GM18861 (cell line): ENCODE results near the gene MCRS1.

ENCODE experiments used
- ATAC-seq: cut with Tn5 transposase; IDR thresholded peaks from one replicate; pipeline ENCODE4 v1.9.1; 2021; ENCODE audit not compliant: unreplicated experiment

The MCRS1 gene

DNA sequence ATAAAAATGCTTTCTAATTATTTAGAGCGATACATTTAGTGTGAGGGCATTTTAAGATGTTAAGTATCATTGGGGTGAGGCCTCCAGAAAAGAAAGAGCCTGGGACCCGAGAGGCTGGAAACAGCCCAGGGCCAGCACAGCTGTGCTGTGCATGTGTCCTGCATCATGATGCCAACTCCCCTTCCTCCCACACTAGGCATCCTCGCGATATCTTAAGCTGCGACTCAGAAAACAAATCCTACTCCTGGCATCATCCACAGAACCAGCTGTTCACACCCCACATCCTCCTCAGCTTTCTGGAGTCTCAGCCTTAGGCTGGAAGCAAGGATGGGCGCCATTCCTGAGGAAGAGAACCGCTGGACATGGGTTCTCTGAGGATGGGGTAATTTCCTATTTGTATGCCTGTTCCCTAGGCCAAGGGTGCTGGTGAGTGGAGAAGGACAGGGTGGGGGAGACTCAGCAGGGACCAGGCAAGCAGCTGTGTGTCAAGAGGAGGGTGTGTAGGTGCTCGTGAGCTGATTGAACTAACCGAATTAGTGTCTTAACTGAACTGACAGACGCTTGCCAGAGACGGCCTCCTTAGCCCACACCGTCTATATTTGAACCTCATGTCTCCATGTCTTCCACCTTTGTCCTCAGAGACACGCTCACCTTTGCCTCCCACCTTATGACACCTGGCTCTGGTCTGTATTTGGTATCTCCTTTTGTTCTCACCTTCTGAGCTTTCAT lies 15.6 kb upstream of the MCRS1 start:
- ATAC-seq = no peak

DNA sequence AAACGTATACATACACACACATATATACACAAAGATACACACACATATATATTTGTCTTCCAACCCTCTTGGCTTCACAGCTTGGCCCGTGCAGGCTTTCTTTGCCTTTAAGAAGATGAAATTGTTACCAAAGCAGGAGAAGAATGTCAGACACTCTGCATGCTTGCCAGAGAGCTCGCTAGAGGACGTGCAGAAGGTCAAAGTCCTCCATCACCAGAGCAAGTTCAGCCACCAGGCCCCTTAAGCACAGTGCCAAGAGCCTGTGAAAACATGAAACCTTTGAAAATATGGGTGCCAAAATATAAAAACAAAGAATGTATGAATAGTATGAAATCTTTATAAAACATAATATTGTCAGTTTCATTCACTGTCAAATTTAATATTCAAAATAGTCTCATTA lies 14.9 kb upstream of the MCRS1 start:
- no peak for ATAC-seq

DNA sequence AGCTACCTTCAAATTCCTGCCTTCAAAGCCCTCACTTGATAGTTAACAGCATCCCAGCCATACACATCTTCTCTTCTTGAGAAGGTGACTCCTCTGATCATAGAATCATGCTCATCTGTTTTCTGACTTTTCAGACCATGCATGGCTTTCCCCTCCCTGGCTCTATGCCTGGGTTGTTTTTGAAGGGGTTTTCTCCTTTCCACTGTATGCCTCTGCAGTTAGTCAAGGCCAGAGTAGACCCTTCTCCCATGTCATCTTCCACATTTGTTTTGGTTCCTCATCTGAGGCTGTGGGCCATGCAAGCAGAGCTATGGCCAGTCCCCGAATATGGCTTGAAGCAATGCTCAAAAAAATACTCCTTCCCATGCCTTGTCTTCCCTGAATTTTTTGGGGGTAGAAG lies 14.3 kb upstream of the MCRS1 start:
- ATAC-seq = no peak

DNA sequence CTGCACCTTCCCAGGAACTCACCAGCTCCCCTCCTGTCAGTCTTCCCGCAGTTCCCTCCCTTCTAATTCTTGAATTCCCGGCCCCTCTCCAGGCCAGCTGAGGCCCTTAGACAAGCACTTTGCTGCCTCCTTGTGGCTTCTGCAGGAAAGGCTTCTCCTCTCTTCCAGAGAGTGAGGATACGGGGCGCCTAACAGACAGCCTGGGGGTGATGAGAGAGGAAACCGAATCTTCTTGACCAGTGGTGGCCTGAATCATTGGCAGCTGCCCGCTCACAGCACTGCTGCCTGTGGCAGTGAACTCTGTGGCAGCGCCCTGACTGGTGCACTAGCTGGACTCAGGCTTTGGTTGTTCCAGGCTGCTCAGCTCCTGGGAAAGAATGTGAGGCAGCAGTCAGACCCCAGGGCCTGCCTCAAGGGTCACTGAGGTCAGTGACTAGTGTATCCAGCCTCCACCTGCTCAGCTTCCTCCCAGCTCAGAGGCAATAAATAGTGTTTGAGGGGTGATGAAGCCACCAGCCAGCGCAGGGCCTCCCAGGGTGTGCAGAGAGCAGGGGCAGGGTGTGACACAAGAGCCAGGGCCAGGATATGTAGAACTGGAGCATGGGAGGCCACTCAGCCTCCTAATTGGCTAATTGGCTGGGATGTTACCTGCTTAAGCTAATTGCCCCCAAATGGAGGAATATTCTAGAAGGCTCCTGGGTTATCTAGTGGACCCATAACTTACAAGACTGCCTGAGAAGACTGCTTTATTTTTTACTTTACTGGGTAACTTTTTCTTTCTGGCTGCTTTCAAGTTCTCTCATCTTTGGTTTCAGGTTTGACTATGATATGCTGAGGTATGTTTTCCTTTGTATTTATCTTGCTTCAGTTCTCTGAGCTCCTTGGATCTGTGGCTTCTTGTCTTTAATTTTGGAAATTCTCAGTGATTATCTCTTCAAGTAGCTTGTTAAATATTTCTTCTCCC lies 12.9 kb upstream of the MCRS1 start:
- ATAC-seq = no peak

DNA sequence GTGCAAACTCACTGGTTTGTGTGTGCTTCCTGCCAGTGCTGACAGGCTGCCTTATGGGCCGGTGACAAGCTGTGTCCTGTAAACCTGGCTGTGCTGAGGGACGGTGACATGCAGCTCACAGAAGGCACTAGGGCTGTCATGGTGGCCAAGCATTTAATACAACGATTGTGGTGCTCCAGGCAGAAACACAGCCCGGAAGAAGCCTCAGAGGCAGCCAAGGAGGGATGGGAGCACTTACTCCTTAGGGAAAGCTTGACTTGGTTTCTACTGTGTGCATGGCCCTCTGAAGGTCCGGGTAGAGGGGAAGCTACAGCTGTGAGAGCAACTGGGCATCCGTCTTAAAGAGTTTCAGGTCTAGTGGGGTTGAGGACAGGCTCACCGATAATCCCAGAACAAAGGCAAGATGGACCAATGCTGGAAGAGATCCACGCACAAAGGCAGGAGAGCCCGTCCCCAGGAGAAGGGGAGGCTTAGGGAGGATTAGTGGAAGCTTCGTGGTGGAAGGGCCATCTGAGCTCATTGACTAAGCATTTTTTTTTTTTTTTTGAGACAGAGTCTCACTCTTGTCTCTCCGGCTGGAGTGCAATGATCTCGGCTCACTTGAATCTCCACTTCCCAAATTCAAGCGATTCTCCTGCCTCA lies 10.7 kb upstream of the MCRS1 start:
- ATAC-seq = no peak

DNA sequence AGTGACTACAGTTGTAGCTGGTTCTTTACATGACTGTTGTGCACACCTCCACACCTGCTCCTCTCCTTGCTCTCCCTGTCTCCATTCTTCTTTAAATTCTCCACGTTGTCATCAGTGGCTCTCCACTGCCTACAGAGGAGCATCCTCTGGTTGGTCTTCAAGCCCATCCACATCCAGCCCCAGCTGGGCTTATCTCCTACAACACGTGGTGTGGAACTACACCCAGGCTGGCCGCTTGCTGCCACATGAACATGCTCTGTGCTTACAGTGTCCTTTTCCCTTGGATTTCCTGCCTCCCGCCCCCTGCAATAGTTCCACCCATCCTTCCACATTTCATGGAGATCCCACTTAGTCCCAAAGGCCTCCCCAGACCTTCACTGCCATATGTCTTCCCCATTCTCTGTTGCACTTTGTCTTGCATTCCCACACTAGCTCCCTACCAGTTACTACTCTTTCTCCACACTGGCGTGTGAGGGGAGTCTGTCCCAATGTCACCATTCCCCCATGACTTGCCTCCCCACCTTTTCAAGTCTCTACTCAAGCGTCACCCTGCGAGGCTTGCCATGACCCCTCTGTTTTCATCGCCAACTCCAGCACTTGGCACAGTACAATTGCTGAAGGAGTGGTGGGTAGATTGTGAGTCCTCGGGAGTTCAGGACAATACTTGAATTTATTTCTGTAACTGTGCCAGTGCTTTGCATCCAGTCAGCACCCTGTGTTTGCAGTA lies 9.8 kb upstream of the MCRS1 start:
- ATAC-seq = no peak

DNA sequence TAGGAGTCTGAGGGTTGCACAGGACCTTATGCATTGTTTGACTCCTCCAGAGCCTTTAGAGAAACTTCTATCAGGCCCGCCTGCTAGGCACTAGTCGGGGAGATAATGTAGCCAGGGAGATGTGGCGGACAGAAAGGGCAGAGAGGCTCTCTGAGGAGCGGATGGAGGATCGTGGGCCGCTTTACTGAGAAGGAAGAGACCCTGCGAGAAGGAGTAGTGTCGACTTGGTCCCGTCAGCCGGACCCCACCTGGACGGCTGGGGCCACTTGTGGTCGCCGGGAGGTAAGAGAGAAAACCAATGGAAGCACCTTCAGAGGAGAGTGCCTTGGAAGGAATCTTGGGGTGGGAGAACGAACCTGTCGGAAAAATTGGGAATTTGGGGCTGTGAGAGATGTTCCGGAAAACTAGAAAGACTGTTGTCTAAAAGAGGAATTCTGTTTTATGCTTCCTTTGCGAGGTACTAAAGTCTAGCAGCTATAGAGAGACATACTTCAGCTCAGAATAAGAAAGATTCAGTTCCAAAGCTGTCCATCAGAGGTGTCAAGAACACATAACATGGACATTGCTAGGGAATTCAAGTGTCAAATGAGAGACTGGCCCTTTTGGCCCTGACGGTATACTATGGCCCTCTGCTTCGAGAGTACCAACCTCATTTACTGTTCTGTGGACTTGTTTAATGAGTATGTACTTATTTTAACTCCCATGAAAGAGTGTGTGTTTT lies 660 bp upstream of the MCRS1 start:
- no peak for ATAC-seq

DNA sequence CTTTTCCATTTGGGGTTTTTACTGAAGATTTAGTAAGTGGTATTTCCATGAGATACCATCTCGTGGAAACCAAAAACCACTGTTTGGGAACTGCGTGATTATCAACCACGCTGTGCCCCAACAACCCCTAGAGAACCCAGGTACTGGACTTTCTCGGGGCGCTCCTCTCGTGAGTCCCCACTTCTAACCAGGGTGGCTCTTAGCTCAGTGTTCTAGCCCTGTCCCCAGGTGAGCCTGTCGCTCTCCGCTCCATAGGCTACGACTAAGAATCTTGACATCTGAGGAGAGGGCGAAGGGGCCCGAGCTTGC lies 686 bp downstream of the MCRS1 start:
- ATAC-seq = no peak

DNA sequence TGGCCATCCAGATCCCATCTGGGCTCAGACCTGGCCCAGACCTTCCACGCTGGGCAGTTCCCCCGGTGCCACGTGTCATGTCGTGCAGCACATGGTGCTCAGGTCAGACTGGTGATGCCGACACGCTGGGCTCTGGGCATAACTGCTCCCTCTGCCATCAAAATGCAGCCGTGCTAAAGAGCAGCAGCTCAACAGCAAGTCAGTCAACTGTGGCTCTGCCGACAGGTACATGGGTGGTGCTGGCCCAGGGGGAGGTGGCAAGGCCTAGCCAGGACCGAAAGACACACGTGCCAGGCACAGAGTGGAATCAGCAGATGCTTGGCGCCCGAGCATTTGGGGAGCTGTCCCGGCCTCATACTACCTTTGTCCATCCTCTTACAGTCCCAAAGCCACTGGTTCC lies 1.6 kb downstream of the MCRS1 start:
- no peak for ATAC-seq

DNA sequence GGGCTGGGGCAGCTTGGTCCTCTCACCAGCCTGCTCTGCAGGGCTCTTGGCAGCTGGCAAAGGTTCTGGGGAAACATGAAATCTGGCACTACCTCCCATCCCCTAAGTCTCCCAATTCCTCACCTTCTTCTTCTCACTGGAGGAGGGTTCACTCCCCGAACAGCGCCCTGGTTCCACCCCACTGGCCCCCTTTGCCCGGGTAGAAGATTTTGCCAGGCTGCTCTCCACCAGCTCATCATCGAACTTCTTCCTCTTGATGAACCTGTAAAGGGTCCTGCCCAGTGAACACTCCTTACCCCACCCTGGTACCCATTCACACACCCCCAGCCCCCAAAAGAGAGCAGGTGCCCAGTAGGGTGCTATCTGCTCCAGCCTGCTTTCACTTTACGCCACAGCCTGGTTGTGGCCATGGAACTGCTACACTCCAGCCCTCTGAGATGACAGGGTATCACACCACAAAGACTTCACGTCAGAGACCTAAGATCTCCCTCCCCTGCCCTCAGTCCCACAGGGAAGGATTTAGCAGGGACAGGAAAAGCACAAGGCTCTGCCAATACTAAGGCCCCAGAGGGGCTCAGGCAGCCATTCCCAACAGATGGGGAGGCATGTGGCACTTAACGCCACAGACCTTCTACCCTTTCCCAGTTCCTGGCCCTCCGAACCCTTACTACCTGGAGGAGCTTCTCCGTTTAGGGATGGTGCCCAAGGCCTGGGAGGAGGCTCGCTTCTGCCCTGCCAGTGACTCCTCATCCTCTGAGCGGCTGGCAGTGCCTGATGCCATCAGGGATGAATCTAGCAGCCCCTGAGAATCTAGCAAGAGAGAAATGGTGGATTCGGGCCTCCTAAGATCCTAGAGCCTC lies 2.3 kb downstream of the MCRS1 start:
- no peak for ATAC-seq

DNA sequence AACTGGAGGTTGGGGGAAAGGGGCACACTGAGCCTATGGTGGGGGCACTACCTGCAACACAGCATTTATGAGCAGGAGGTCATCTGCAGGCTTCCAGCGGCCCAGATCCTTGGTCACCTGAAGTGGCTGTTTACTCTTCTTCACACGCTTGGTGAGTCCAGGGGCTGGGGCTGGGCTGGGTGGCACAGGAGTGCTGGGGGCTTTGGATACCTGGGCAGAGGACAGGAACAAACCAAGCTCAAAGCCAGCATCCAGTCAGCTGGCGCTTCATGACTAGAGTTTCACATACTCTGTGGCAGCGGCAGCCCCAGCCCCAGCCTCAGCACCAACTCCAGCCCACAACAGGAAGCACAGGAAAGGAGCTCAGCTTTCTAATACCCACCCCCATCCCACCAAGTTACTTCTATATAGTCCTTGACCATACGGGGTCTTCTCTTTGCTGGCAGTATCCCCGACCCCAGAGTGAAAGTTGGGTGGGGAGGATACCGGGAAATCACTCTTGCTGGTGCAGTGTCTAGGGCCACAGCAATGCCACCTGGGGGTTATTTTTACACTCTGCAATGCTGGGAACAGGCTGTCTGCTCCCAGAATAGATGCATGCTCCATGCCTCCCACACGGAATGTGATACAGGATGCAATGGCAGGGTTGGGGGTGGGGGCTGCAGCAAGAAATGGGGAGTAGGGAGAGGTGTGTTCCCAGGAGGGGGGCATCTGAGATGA lies 3.1 kb downstream of the MCRS1 start:
- ATAC-seq = no peak

DNA sequence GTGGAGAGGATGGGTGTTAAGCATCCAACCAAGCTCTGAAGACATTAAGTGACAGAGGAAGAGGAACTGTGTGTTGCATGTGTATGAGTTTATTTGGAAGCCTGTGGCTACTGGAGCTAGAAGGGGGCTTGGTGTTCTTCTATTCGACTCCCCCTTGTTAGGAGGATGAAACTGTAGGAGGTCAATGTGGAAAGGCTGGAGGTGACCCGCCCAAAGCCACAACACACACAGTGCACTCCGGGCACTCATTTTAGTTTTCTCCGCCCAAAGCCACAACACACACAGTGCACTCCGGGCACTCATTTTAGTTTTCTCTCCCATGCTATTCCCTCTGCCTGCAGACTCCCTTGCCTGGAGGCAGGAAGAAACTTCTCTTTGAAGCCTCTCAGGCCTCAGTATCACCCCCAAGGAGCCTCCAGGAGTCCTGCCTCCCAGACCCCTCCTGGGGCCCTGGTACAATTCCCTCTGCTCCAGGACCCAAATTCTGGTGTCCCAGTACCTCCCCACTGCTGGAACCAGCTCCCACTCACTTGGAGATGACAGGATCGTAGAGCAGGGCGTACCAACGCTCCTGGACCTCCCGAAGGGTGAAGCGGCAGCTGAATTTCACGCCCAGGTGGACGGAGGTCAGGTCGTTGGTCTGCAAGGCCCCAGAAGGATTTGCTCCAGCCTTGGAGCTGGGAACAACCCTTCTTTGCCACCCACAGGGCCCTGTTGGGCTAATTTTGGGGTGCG lies 3.8 kb downstream of the MCRS1 start:
- no peak for ATAC-seq

DNA sequence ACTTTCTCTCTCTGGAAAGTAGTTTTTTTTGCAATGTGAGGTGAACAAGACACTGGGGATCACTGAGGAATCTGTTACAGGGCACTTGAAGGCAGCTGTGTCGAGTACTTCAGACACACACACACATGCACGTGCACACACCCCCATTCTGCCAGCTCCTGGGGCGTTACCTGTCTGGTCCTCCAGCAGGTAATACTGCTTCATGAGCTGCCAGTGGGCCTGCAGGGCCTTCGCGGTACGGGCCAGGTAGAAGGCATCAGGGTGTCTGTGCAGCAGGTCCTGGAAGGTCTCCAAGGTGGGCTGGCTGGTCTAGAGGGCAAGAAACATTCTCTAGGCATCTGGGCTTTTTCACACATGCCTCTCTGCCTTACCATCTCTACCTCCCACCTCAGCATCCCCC lies 5.1 kb downstream of the MCRS1 start:
- no peak for ATAC-seq

DNA sequence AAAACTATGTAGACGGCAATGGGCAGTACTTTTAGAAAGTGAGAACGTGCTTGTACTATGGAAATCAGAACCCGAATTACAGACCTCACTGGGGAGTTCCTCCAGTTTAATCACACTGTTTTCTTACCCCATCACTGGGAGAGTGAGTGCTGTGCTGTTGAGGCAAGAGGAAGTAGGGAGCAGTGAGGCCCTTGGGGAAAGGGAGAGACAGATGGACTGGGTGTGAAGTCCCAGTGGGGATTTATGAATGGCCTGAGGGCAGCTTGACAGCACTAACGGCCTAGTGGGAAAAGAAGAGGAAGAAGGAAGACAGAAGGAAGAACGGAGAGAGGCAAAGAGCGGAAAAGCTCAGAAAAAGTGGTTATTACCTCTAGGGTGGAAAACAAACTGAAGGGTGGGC lies 5.7 kb downstream of the MCRS1 start:
- no peak for ATAC-seq

DNA sequence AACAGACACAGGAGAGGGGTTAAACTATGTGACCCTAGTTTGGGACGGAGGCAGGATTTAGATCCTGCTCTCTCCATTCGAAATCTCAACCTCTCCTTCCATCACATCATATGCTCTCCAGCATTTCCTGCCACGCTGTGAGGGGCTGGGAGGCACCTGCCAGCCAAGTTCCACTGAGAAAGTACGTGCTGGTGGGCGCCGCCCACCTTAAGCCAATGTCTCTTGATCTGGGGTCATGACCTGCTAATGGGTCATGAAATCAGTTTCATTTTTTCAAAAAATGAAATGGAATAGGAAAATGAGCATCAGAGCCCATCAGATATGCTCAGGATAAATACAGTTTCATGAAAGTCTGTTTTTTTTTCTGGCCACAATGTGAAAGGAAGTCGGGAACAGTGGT lies 7.2 kb downstream of the MCRS1 start:
- ATAC-seq = no peak

DNA sequence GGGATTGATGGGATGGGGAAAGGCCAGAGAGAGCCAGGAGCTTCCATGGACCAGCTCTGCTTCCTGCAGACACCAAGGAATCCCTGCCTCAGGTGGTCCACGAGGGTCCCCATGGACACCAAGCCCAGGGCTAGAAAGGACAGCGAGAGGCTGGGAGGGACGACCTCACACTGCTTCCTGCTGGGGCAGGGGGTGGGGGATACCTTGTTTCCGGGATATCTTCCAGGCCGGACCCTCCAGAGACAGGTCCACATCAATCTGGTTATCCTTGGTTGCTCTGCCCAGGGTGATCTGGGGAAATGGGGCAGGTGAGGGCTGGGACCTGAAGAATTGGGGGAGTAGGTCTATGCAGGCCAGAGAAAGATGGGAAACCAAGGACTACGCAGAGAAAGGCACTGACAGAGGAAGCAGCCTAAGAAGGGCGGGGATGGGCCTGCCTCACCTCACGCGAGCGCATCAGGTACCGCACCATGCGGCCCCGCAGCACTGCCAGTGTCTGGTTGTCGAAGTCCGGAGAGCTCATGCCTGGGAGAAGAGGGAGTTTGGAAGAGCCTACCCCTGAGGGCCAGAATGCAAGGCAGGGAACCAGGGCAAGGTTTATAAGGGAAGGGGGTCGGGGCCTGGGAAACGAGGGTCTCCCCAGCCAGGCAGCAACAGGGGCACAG lies 8.8 kb downstream of the MCRS1 start:
- no peak for ATAC-seq

DNA sequence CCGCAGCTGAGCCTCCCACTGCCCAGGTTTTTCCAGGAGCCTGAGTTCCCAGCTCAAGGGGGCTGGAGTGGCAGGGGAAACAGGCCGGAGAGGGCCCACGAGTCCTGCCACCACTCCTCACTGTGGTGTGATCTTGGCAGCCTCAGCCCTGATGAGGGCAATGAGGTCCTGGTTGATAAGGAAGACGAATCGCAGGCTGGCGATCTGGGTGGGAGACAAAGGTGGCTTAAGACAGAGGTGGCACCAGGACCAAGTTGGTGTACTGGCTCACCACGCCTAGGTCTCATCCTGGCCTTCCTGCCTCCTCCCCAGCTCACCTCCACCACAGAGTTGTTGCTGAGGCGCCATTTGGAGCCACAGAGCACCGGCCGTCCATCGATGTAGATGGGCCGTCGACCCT lies 9.4 kb downstream of the MCRS1 start:
- ATAC-seq = no peak

DNA sequence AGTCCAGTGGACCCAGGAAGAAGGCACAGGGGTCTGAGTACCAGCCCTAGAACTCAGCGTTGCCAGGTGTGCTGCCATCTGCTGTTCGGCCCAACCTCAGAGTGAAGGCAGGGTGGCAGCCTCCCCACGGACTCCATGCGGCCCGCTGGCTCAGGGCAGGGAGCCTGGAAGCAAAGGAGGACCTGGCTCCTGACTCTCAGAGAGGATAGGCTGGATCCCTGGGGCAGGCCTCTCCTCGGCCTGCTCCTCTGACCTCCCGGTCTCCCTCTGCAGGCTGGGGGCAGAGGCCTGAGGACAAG lies 10.1 kb downstream of the MCRS1 start:
- no peak for ATAC-seq
